K562 (cell line): Measurements from ENCODE around the gene CPPED1. TPM values are rescaled to one million over a fixed set of nuclear protein-coding genes. Genes with fewer than 3 reads are reported as not detected.

Experiments used
- ATAC-seq: fragments of 200-7000 bp; cut with Tn5 transposase; 3 replicates; pipeline ENCODE4 v1.9.1; 2020; ENCODE audit warnings: moderate library complexity
- BruUV-seq: library from RNA; stranded (reverse); fragments of 400-500 nt; replicated peaks from 2 replicates; lab custom pipeline; 2021; lab: Mats Ljungman, UMichigan
- CTCF ChIA-PET: fragments of 300-600 bp; formaldehyde crosslinking; extraction: SDS; loops from one replicate; lab custom pipeline; 2021; ENCODE audit warnings: low intra/inter-chr PET ratio; lab: Yijun Ruan, JAX
- POLR2A ChIA-PET: fragments of 300-600, 350-650 bp; sonication (Branson Sonifier 250); formaldehyde crosslinking; extraction: SDS; loops from one replicate; lab custom pipeline; 2021; ENCODE audit warnings: antibody characterized with exemption, inconsistent platforms; lab: Yijun Ruan, JAX
- DNase-seq, 4 experiments: peaks; one replicate each; pipeline versions ENCODE4 v3.0.0 to v3.0.0-alpha.2; 2011 to 2018; ENCODE audit warnings: low spot score in 3 of 4, mixed read lengths in 3 of 4; ENCODE audit errors: extremely low read depth in 1 of 4
- FAIRE-seq: peaks from 2 replicates; lab custom pipeline; 2011; peaks lifted over from hg19 to GRCh38; lab: Jason Lieb, UNC
- H2AFZ ChIP-seq: 2 replicates; pipeline ENCODE4 v1.6.0; 2011; ENCODE audit warnings: low read depth, low read length, control low read depth, inconsistent platforms
- H3K27ac ChIP-seq: fragments of 200-600 bp; 3 replicates; pipeline ENCODE4 v1.8.0; 2011; ENCODE audit warnings: low read depth, mild to moderate bottlenecking, control low read depth, inconsistent platforms, low read length, moderate library complexity, mixed read lengths; ENCODE audit errors: extremely low read depth
- H3K27me3 ChIP-seq, 2 experiments: fragments of 300-600 bp in 1 of 2; 2 replicates in 1 of 2; 3 replicates in 1 of 2; pipeline versions ENCODE4 v1.6.0 to v1.8.0; 2011; ENCODE audit warnings: inconsistent platforms in 2 of 2, low read length in 2 of 2, mild to moderate bottlenecking in 1 of 2, mixed read lengths in 1 of 2, moderate library complexity in 1 of 2; ENCODE audit not compliant: control insufficient read depth in 2 of 2, insufficient read depth in 2 of 2
- H3K36me3 ChIP-seq: fragments of 300-600 bp; 3 replicates; pipeline ENCODE4 v1.8.0; 2011; ENCODE audit warnings: mild to moderate bottlenecking, low read length, inconsistent platforms; ENCODE audit not compliant: control insufficient read depth, insufficient read depth
- H3K4me1 ChIP-seq, 2 experiments: fragments of 200-600 bp in 1 of 2; replicated peaks in 1 of 2; 2 replicates in 1 of 2; 3 replicates in 1 of 2; pipeline versions ENCODE4 v1.5.1 to v1.8.0; 2011; ENCODE audit warnings: inconsistent platforms in 2 of 2, low read length in 2 of 2, mild to moderate bottlenecking in 1 of 2, mixed read lengths in 1 of 2, moderate library complexity in 1 of 2; ENCODE audit not compliant: control insufficient read depth in 2 of 2, insufficient read depth in 2 of 2
- H3K4me2 ChIP-seq: 2 replicates; pipeline ENCODE4 v1.6.1; 2011; ENCODE audit warnings: low read length, control low read depth, inconsistent platforms, mixed read lengths; ENCODE audit not compliant: insufficient read depth
- H3K4me3 ChIP-seq: fragments of 200-600 bp; sonication (generic), shearing (Covaris generic); 2 replicates; pipeline ENCODE4 v1.5.1; 2016; ENCODE audit warnings: control low read depth, inconsistent platforms
- H3K79me2 ChIP-seq: fragments of 200-600 bp; 3 replicates; pipeline ENCODE4 v1.8.0; 2011; ENCODE audit warnings: low read length, inconsistent platforms; ENCODE audit not compliant: control insufficient read depth, insufficient read depth
- H3K9ac ChIP-seq, 2 experiments: 2 replicates each; pipeline versions ENCODE4 v1.6.0 to v1.6.1; 2011; ENCODE audit warnings: low read depth in 2 of 2, low read length in 2 of 2, control low read depth in 1 of 2, inconsistent platforms in 1 of 2, mild to moderate bottlenecking in 1 of 2, mixed read lengths in 1 of 2; ENCODE audit not compliant: insufficient read depth in 1 of 2
- H3K9me1 ChIP-seq: one replicate; pipeline ENCODE4 v1.6.0; 2011; ENCODE audit warnings: inconsistent platforms, mild to moderate bottlenecking, low read length, moderate library complexity; ENCODE audit not compliant: control insufficient read depth, insufficient read depth
- H3K9me3 ChIP-seq: replicated peaks from 2 replicates; pipeline ENCODE4 v1.5.1; 2011; ENCODE audit warnings: low read depth, low read length, inconsistent platforms; ENCODE audit not compliant: control insufficient read depth, insufficient read depth
- H4K20me1 ChIP-seq: replicated peaks from 2 replicates; pipeline ENCODE4 v1.6.1; 2011; ENCODE audit warnings: low read length, inconsistent platforms, mixed read lengths; ENCODE audit not compliant: control insufficient read depth, insufficient read depth
- ETV6 ChIP-seq, 3 experiments: fragments of 150-350 bp in 1 of 3; sonication (generic) in 1 of 3; formaldehyde crosslinking in 1 of 3; IDR thresholded peaks; 2 replicates each; pipeline versions ENCODE4 v1.6.1 to v1.8.0; 2014 to 2022; ENCODE audit warnings: borderline replicate concordance in 2 of 3, low read depth in 2 of 3, antibody characterized with exemption in 1 of 3, low read length in 1 of 3, mild to moderate bottlenecking in 1 of 3, missing genetic modification reagents in 1 of 3
- NONO ChIP-seq, 2 experiments: fragments of 200-400 bp in 1 of 2; fragments of 450-650 bp in 1 of 2; formaldehyde crosslinking in 1 of 2; IDR thresholded peaks; 2 replicates each; pipeline ENCODE4 v1.6.1; 2017; ENCODE audit warnings: low read depth in 2 of 2, mild to moderate bottlenecking in 2 of 2, moderate library complexity in 2 of 2, low read length in 1 of 2
- SIRT6 ChIP-seq: IDR thresholded peaks from one replicate; pipeline ENCODE4 v1.6.1; 2012; ENCODE audit warnings: low read depth, mild to moderate bottlenecking, control low read depth, inconsistent platforms, low read length, moderate library complexity
- SMARCC2 ChIP-seq: fragments of 450-650 bp; IDR thresholded peaks from 2 replicates; pipeline ENCODE4 v1.6.1; 2017; ENCODE audit warnings: antibody characterized with exemption, moderate library complexity, mild to moderate bottlenecking, low read depth
- XRCC5 ChIP-seq: fragments of 200-400 bp; formaldehyde crosslinking; IDR thresholded peaks from 2 replicates; pipeline ENCODE4 v1.6.1; 2017; ENCODE audit warnings: low read depth, mild to moderate bottlenecking, low read length
- ZKSCAN1 ChIP-seq: fragments of 150-350 bp; IDR thresholded peaks from 2 replicates; pipeline ENCODE4 v1.6.1; 2016; ENCODE audit warnings: low read depth, low read length
- WGBS: fragments of 100-300 bp; shearing (Covaris generic); methylation state at CpG from one replicate; pipeline ENCODE4 v1.1.6; 2016; ENCODE audit warnings: low coverage, mixed read lengths; ENCODE audit not compliant: insufficient coverage; ENCODE audit errors: missing lambda C conversion rate; 5-methylcytosine and 5-hydroxymethylcytosine counted together
- in situ Hi-C: fragments of 300-500 bp; cut with MboI; formaldehyde crosslinking; loops from 4 replicates; pipeline ENCODE4 v1.15.0; 2018; ENCODE audit warnings: inconsistent platforms, mixed read lengths
- intact Hi-C: fragments of 100-400 bp; cut with micrococcal nuclease; formaldehyde crosslinking; loops from 2 replicates; pipeline ENCODE4 v1.14.2; 2022
- polyA plus RNA-seq, 8 experiments: library from polyadenylated mRNA; depleted of rRNA in 4 of 8; stranded (reverse) in 5 of 8; unstranded in 3 of 8; fragments of >200 nt; fragmentation: Nextera tagmentation in 2 of 8; fragmentation: Illumina TruSeq in 1 of 8; extraction: Ambion mirVana in 2 of 8; extraction: Trizol in 1 of 8; gene quantifications; 2 replicates each; pipeline versions ENCODE4 v1.2.1 to v1.2.3, GENCODE V29; 2011 to 2014; ENCODE audit warnings: inconsistent platforms in 1 of 8, missing spikeins in 1 of 8
- total RNA-seq, 7 experiments: library from RNA; depleted of rRNA in 6 of 7; stranded (reverse); fragments of >200 nt in 6 of 7; fragmentation: Illumina TruSeq in 2 of 7; extraction: Trizol in 2 of 7; gene quantifications; 2 replicates each; pipeline versions ENCODE4 v1.2.1 to v1.2.3, GENCODE V29; 2011 to 2021; ENCODE audit warnings: low replicate concordance in 1 of 7
- TF ChIP-seq, protein P1 (sequence below), 2 experiments: fragments of 450-650 bp in 1 of 2; sonication (generic) in 1 of 2; formaldehyde crosslinking; conservative IDR thresholded peaks; 2 replicates each; pipeline versions ENCODE4 v1.4.0 to v1.8.1; 2020 to 2022; ENCODE audit warnings: mild to moderate bottlenecking in 1 of 2, missing genetic modification reagents in 1 of 2
- TF ChIP-seq, protein P2 (sequence below): fragments of 250-450 bp; sonication (Bioruptor Pico); IDR thresholded peaks from 2 replicates; pipeline ENCODE4 v1.4.0; 2020; ENCODE audit warnings: mild to moderate bottlenecking
- TF ChIP-seq, protein P3 (sequence below): fragments of 450-650 bp; IDR thresholded peaks from 2 replicates; pipeline ENCODE4 v1.6.1; 2018; ENCODE audit not compliant: partially characterized antibody
- TF ChIP-seq, protein P4 (sequence below): fragments of 250-450 bp; sonication (Bioruptor Pico); IDR thresholded peaks from 2 replicates; pipeline ENCODE4 v1.9.0; 2021; ENCODE audit warnings: mild to moderate bottlenecking
- TF ChIP-seq, protein P5 (sequence below): fragments of 250-450 bp; sonication (Bioruptor Pico); IDR thresholded peaks from 2 replicates; pipeline ENCODE4 v1.6.1; 2021; ENCODE audit warnings: mild to moderate bottlenecking

The CPPED1 gene
- total and polyA plus RNA-seq, 9 of the 15 experiments (the other 6 are each of a cell fraction or from before 2014, with no cell fraction given) = 7.5 to 25.7 (median 16.9) TPM

DNA sequence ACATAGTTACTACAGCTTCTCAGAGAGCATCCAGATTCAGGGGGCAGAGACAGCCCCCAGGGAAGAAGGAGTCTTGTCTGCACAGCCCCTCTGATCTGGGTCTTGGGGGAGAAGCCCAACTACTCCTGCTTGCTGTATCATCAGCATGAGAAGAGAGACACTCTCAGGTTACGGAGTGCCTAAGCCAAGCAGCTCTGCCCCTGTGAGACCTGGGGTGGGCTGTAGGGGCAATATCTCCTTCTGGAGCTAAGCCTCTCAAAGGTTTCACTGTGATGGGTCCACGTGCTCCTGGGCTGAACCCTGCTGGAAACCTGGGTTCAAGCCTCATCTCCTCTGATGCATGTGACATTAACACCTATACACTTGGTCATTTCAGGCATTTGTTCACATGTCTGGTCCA, 123.2 kb downstream of the CPPED1 start:
- 61% methylated on average over 2 of the region's 2 CpGs for WGBS
- BruUV-seq = no TSS peak
- DNase-seq = no peak
- ATAC-seq = no peak
- no peak for FAIRE-seq
- Histone ChIP-seq H3K27ac (no peak overlapping the region), H3K9ac (no peak overlapping the region), H3K27me3 (no peaks in the 10 kb centered on the region), H3K36me3 (no peaks in the 10 kb centered on the region), H2AFZ (no peak overlapping the region), H3K4me2 (no peak overlapping the region), H3K9me1 (no peaks in the 10 kb centered on the region), H4K20me1 (0 out of 2 replicates have a peak, but pooled peaks cover 3% of the 10 kb centered on the region), H3K4me3 (no peak overlapping the region), H3K4me1 (peaks cover 3 to 17% of the 10 kb centered on the region in 2 experiments; a peak in 4 of 5 replicates), H3K9me3 (no peaks in the 10 kb centered on the region), H3K79me2 (no peaks in the 10 kb centered on the region)
- ChIA-PET POLR2A (no interaction called here), CTCF (no interaction called here)
- intact Hi-C loops = no loop called here
- in situ Hi-C loops = no loop called here
- TF ChIP-seq ETV6 (IDR thresholded peaks at IDR 0.05; ENCODE audit: borderline replicate concordance in 1 of 2, low read depth in 2 of 2, low read length in 1 of 2) = no peak
- no peak for TF ChIP-seq ETV6 (CRISPR knock-in tag; IDR thresholded peaks at IDR 0.05; ENCODE audit: borderline replicate concordance)
- TF ChIP-seq, protein P1, sequence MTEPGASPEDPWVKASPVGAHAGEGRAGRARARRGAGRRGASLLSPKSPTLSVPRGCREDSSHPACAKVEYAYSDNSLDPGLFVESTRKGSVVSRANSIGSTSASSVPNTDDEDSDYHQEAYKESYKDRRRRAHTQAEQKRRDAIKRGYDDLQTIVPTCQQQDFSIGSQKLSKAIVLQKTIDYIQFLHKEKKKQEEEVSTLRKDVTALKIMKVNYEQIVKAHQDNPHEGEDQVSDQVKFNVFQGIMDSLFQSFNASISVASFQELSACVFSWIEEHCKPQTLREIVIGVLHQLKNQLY (CRISPR knock-in tag; conservative IDR thresholded peaks at IDR 0.05) = no peak
- TF ChIP-seq, protein P2, sequence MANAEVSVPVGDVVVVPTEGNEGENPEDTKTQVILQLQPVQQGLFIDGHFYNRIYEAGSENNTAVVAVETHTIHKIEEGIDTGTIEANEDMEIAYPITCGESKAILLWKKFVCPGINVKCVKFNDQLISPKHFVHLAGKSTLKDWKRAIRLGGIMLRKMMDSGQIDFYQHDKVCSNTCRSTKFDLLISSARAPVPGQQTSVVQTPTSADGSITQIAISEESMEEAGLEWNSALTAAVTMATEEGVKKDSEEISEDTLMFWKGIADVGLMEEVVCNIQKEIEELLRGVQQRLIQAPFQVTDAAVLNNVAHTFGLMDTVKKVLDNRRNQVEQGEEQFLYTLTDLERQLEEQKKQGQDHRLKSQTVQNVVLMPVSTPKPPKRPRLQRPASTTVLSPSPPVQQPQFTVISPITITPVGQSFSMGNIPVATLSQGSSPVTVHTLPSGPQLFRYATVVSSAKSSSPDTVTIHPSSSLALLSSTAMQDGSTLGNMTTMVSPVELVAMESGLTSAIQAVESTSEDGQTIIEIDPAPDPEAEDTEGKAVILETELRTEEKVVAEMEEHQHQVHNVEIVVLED (CRISPR knock-in tag) = no peak
- no peak for TF ChIP-seq XRCC5
- TF ChIP-seq, protein P3, sequence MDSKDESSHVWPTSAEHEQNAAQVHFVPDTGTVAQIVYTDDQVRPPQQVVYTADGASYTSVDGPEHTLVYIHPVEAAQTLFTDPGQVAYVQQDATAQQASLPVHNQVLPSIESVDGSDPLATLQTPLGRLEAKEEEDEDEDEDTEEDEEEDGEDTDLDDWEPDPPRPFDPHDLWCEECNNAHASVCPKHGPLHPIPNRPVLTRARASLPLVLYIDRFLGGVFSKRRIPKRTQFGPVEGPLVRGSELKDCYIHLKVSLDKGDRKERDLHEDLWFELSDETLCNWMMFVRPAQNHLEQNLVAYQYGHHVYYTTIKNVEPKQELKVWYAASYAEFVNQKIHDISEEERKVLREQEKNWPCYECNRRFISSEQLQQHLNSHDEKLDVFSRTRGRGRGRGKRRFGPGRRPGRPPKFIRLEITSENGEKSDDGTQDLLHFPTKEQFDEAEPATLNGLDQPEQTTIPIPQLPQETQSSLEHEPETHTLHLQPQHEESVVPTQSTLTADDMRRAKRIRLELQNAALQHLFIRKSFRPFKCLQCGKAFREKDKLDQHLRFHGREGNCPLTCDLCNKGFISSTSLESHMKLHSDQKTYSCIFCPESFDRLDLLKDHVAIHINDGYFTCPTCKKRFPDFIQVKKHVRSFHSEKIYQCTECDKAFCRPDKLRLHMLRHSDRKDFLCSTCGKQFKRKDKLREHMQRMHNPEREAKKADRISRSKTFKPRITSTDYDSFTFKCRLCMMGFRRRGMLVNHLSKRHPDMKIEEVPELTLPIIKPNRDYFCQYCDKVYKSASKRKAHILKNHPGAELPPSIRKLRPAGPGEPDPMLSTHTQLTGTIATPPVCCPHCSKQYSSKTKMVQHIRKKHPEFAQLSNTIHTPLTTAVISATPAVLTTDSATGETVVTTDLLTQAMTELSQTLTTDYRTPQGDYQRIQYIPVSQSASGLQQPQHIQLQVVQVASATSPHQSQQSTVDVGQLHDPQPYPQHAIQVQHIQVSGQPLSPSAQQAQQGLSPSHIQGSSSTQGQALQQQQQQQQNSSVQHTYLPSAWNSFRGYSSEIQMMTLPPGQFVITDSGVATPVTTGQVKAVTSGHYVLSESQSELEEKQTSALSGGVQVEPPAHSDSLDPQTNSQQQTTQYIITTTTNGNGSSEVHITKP = no peak
- no peak for TF ChIP-seq SIRT6
- no peak for TF ChIP-seq SMARCC2
- TF ChIP-seq ZKSCAN1 = no peak
- TF ChIP-seq, protein P4, sequence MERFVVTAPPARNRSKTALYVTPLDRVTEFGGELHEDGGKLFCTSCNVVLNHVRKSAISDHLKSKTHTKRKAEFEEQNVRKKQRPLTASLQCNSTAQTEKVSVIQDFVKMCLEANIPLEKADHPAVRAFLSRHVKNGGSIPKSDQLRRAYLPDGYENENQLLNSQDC = no peak
- TF ChIP-seq, protein P5, sequence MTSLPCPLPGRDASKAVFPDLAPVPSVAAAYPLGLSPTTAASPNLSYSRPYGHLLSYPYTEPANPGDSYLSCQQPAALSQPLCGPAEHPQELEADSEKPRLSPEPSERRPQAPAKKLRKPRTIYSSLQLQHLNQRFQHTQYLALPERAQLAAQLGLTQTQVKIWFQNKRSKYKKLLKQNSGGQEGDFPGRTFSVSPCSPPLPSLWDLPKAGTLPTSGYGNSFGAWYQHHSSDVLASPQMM (CRISPR knock-in tag) = no peak
- no peak for TF ChIP-seq NONO (IDR thresholded peaks at IDR 0.05; ENCODE audit: low read depth in 2 of 2, low read length in 1 of 2)
